Activated CD8-positive, alpha-beta T cell treated with anti-CD3 and anti-CD28 coated beads for 36 hours (primary cell): ENCODE measurements around the gene TJP2. TPM values are rescaled to one million over a fixed set of nuclear protein-coding genes. Genes with fewer than 3 reads are reported as not detected.
A peak's percentile ranks its signal among the peaks of the same experiment; 100 is the strongest.

Experiments
- ATAC-seq: fragments of 200-7000 bp; cut with Tn5 transposase; one replicate; pipeline ENCODE4 v1.10.0; 2021; ENCODE audit warnings: mild to moderate bottlenecking, moderate library complexity
- CTCF ChIA-PET: fragments of 350-600 bp; sonication (Branson Sonifier 250); formaldehyde crosslinking; loops from one replicate; lab custom pipeline; 2021; ENCODE audit warnings: antibody characterized with exemption; lab: Charles Lee
- POLR2A ChIA-PET: fragments of 350-600 bp; sonication (Branson Sonifier 250); formaldehyde crosslinking; loops from one replicate; lab custom pipeline; 2021; ENCODE audit warnings: antibody characterized with exemption; lab: Charles Lee
- DNase-seq: peaks from one replicate; pipeline ENCODE4 v3.0.0-alpha.2; 2020
- H3K27ac Mint-ChIP-seq: one replicate; pipeline ENCODE4 v1.8.0; 2021; ENCODE audit warnings: mild to moderate bottlenecking, mixed read lengths
- H3K27me3 Mint-ChIP-seq: one replicate; pipeline ENCODE4 v1.8.0; 2021; ENCODE audit warnings: mixed read lengths
- H3K36me3 Mint-ChIP-seq: one replicate; pipeline ENCODE4 v1.8.0; 2021; ENCODE audit warnings: low read depth, mixed read lengths
- H3K4me1 Mint-ChIP-seq: one replicate; pipeline ENCODE4 v1.8.0; 2021; ENCODE audit warnings: low read depth, mixed read lengths
- H3K4me3 Mint-ChIP-seq: one replicate; pipeline ENCODE4 v1.8.0; 2021; ENCODE audit warnings: mild to moderate bottlenecking, moderate library complexity, mixed read lengths
- H3K9me3 Mint-ChIP-seq: one replicate; pipeline ENCODE4 v1.8.0; 2021; ENCODE audit warnings: mixed read lengths
- intact Hi-C: fragments of 100-400 bp; cut with micrococcal nuclease; formaldehyde crosslinking; loops from one replicate; pipeline ENCODE4 v1.10.0; 2022
- total RNA-seq, 2 experiments: library from RNA; stranded (reverse); gene quantifications; one replicate each; pipeline ENCODE4 v1.2.3, GENCODE V29; 2021
- TF ChIP-seq, protein P1 (sequence below): fragments of 200-600 bp; IDR thresholded peaks from one replicate; pipeline ENCODE4 v1.8.0; 2022; ENCODE audit warnings: antibody characterized with exemption, mild to moderate bottlenecking

Gene TJP2
- total RNA-seq, 2 experiments from 2014 or later: 3.7 to 3.9 TPM

DNA sequence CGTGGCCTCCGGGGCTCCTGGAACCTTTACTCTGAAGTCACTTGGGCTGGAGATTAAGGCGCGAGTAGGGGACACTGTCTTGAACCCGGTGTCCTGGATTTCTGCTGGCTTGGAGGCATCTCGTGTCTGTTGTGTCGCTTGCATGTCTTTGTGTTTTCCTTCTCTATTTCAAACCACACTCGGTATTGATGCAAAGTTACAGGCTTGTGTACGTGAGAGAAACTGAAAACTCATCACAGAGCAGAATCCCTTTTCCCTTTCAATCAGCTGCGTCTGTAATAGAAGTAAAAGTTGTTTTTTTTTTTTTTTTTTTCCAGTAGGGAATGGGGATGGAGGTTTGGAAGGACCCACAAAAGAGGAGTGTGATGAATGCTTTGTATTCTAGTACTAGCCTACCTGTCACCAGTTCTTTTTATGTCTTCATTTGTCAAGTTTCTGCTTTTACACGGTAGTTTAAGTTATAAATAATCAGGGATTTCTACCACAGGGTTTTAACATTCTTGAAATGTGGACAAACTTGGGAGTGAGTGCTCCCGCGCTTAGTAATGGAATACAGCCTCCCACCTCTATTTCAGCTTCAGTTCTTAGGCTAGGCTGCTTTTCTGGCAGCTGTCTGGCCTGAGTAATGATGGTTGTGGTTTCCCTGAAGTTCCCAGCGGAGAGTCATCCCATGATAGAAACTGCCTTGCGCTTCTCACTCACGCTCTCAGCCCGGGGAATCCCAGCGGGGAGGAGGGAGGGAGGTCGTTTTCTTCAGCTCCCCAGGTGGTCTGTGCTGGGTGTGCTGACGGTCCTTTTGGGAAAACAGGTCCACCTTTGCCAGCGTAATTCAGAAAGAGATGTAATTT is 763 bp downstream of the TJP2 start:
- TF ChIP-seq, protein P1, sequence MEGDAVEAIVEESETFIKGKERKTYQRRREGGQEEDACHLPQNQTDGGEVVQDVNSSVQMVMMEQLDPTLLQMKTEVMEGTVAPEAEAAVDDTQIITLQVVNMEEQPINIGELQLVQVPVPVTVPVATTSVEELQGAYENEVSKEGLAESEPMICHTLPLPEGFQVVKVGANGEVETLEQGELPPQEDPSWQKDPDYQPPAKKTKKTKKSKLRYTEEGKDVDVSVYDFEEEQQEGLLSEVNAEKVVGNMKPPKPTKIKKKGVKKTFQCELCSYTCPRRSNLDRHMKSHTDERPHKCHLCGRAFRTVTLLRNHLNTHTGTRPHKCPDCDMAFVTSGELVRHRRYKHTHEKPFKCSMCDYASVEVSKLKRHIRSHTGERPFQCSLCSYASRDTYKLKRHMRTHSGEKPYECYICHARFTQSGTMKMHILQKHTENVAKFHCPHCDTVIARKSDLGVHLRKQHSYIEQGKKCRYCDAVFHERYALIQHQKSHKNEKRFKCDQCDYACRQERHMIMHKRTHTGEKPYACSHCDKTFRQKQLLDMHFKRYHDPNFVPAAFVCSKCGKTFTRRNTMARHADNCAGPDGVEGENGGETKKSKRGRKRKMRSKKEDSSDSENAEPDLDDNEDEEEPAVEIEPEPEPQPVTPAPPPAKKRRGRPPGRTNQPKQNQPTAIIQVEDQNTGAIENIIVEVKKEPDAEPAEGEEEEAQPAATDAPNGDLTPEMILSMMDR: no peak
- Mint-ChIP-seq H3K9me3 (no peaks in the 10 kb centered on the region), H3K27me3 (peaks cover 42% of the 10 kb centered on the region), H3K4me1 (peaks cover 32% of the 10 kb centered on the region), H3K4me3 (peak overlapping the region; percentile 72), H3K36me3 (no peaks in the 10 kb centered on the region), H3K27ac (no peak overlapping the region)
- peak; percentile 68 for DNase-seq
- ATAC-seq: peak; percentile 75
- ChIA-PET POLR2A (interaction anchor here (1.0 to 1.6 kb wide), 2 partner anchors 9 to 15 kb away, joined by 3 to 4 read pairs; no protein-coding TSS in a partner anchor), CTCF (interaction anchor here (2.8 kb wide), 1 partner anchor 19 kb away, joined by 9 read pairs; no protein-coding TSS in a partner anchor)
- intact Hi-C loops: no loop called here

DNA sequence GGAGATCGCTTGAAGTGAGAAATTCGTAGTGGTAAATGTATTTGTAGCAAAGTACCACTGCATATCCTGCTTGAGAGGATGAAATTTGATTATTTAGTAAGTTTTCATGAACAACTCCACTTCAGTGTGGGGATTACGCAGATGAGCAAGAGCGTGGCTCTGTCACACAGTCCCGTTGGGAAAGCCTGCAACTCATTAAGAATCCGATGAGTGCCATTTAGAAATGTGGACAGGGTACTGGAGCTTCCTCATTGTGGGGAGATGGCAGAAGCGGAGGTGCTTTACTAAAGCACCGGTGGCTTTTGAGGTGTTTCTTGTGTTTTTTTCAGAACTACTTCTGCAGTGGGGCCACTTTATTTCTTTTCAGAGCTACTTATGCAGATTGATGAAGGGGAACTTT is 1.4 kb downstream of the TJP2 start:
- ChIA-PET POLR2A (interaction anchor here (1.0 to 1.6 kb wide), 2 partner anchors 10 to 15 kb away, joined by 3 to 4 read pairs; no protein-coding TSS in a partner anchor), CTCF (interaction anchor here (2.8 kb wide), 1 partner anchor 18 kb away, joined by 9 read pairs; no protein-coding TSS in a partner anchor)
- H3K4me1 Mint-ChIP-seq: peaks cover 36% of the 10 kb centered on the region
- intact Hi-C loops: no loop called here
- TF ChIP-seq, protein P1: no peak
- H3K9me3 Mint-ChIP-seq: no peaks in the 10 kb centered on the region
- peak overlapping the region; percentile 72 for H3K4me3 Mint-ChIP-seq
- no peaks in the 10 kb centered on the region for H3K36me3 Mint-ChIP-seq
- H3K27ac Mint-ChIP-seq: no peak overlapping the region
- ATAC-seq (no peak), DNase-seq (no peak)
- H3K27me3 Mint-ChIP-seq: peaks cover 41% of the 10 kb centered on the region

DNA sequence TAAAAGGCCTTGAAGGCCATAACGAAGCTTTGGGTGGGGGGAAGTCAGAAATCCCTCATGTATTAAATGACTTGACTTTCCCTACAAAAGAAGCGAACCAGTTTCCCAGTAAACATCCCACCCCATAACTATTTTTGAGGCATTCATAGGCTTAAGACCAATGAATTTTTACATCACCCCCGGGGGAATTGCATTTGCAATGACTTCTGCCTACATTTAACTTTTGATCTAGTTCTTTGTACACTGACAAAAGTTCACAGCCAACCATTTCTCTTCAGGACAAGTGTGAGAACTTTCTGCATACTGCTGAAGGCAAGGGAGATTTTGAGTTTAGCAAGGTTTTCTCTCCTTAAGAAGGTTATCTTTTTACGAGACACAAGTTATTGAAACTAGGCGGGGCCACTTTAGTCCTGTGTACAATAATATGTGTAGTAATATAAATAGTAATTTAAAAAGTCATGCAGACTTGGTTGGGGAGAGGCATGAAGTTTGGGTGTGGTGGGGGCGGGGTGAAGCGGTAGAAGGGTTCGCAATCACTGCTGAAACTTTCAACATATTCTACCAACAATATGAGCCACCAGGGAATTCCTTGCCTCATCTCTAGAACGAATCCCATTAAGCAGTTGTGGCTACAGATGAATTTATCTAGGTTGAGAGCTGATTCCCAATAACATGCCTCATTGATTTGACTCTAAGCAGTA is 2.5 kb downstream of the TJP2 start:
- intact Hi-C loops: no loop called here
- H3K4me3 Mint-ChIP-seq: no peak overlapping the region
- H3K27me3 Mint-ChIP-seq: peaks cover 30% of the 10 kb centered on the region
- H3K27ac Mint-ChIP-seq: no peak overlapping the region
- CTCF ChIA-PET: interaction anchor here (2.8 kb wide), 1 partner anchor 17 kb away, joined by 9 read pairs; no protein-coding TSS in a partner anchor
- no peaks in the 10 kb centered on the region for H3K36me3 Mint-ChIP-seq
- TF ChIP-seq, protein P1: no peak
- H3K9me3 Mint-ChIP-seq: no peaks in the 10 kb centered on the region
- DNase-seq: no peak
- H3K4me1 Mint-ChIP-seq: peaks cover 43% of the 10 kb centered on the region
- no peak for ATAC-seq
- POLR2A ChIA-PET: no interaction called here

DNA sequence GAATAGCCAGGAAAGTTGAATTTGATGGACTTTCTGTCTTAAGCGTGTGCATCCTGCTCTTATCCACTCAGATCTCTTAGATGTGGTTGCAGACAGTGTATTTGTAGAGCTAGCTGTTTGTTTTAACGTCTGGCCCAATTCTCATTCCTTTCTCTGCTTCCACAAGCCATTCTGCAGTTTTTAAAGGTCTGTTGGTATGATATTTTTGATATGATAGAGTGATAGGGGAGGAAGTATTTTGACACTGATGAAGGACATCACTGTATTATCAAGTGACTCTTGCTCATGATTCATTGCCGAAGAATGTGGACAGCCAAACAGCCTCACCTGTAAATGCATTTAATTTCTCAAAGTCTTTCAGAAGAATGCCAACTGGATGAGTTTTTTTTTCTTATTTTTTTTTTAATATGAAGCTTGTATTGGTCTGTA is 4.5 kb downstream of the TJP2 start:
- ChIA-PET CTCF (interaction anchor here (0.8 to 2.3 kb wide), 4 partner anchors 8 to 144 kb away, joined by 3 to 14 read pairs (median 3); partner anchors contain the start of gene FXN), POLR2A (interaction anchor here (0.8 kb wide), 1 partner anchor 566 kb away, joined by 3 read pairs; no protein-coding TSS in a partner anchor)
- TF ChIP-seq, protein P1: no peak
- Mint-ChIP-seq H3K27ac (no peak overlapping the region), H3K9me3 (no peaks in the 10 kb centered on the region), H3K4me1 (peaks cover 41% of the 10 kb centered on the region), H3K36me3 (no peaks in the 10 kb centered on the region), H3K27me3 (peaks cover 14% of the 10 kb centered on the region), H3K4me3 (no peak overlapping the region)
- ATAC-seq: no peak
- intact Hi-C loops: no loop called here
- no peak for DNase-seq
